GM23338 (cell line): ENCODE data around the gene KIFC3. TPM values are rescaled to one million over a fixed set of nuclear protein-coding genes. Genes with fewer than 3 reads are reported as not detected.
"Not testable (repeated sequence)": the region's sequence is repeated elsewhere in the genome, so short reads cannot be mapped to it uniquely, and the experiment has no call there.

ENCODE experiments used
- ATAC-seq: fragments of 200-7000 bp; cut with Tn5 transposase; 3 replicates; pipeline ENCODE4 v1.9.1; 2020
- DNase-seq: peaks from one replicate; pipeline ENCODE4 v3.0.0-alpha.2; 2015; ENCODE audit warnings: low spot score
- H2AFZ ChIP-seq: fragments of 200-600 bp; sonication (generic); 2 replicates; pipeline ENCODE4 v1.8.0; 2016; ENCODE audit warnings: antibody characterized with exemption, mild to moderate bottlenecking, moderate library complexity
- H3F3A ChIP-seq: fragments of 200-600 bp; sonication (generic); replicated peaks from 2 replicates; pipeline ENCODE4 v1.8.0; 2017; ENCODE audit warnings: antibody characterized with exemption, mixed run types, low read depth
- H3K27ac ChIP-seq: fragments of 200-600 bp; sonication (generic); 2 replicates; pipeline ENCODE4 v1.6.1; 2016; ENCODE audit warnings: low read depth
- H3K27me3 ChIP-seq: fragments of 200-600 bp; sonication (generic); 2 replicates; pipeline ENCODE4 v1.8.0; 2016; ENCODE audit warnings: mild to moderate bottlenecking, mixed run types, moderate library complexity; ENCODE audit not compliant: insufficient read depth
- H3K36me3 ChIP-seq: fragments of 200-600 bp; sonication (generic); 2 replicates; pipeline ENCODE4 v1.8.0; 2016; ENCODE audit warnings: mild to moderate bottlenecking; ENCODE audit not compliant: insufficient read depth
- H3K4me1 ChIP-seq: fragments of 200-600 bp; sonication (generic); 2 replicates; pipeline ENCODE4 v1.8.0; 2016; ENCODE audit warnings: mild to moderate bottlenecking, moderate library complexity; ENCODE audit not compliant: insufficient read depth
- H3K4me2 ChIP-seq: fragments of 200-600 bp; sonication (generic); 2 replicates; pipeline ENCODE4 v1.7.1; 2017; ENCODE audit warnings: mixed run types
- H3K4me3 ChIP-seq: fragments of 200-600 bp; sonication (generic); 2 replicates; pipeline ENCODE4 v1.6.1; 2016; ENCODE audit warnings: mixed run types
- H3K79me2 ChIP-seq: fragments of 200-600 bp; sonication (generic); replicated peaks from 2 replicates; pipeline ENCODE4 v1.8.0; 2017; ENCODE audit warnings: mild to moderate bottlenecking; ENCODE audit not compliant: insufficient read depth
- H3K9me2 ChIP-seq: fragments of 200-600 bp; sonication (generic); 2 replicates; pipeline ENCODE4 v1.8.0; 2017; ENCODE audit not compliant: insufficient read depth
- H4K20me1 ChIP-seq: fragments of 200-600 bp; sonication (generic); replicated peaks from 2 replicates; pipeline ENCODE4 v1.8.0; 2017; ENCODE audit warnings: mild to moderate bottlenecking; ENCODE audit not compliant: insufficient read depth
- H3K27ac Mint-ChIP-seq: 2 replicates; pipeline ENCODE4 v1.8.0; 2020; ENCODE audit warnings: inconsistent platforms, mild to moderate bottlenecking, moderate library complexity, mixed read lengths
- H3K27me3 Mint-ChIP-seq: 3 replicates; pipeline ENCODE4 v1.8.0; 2022; ENCODE audit warnings: low read depth, mild to moderate bottlenecking, moderate library complexity, mixed read lengths, inconsistent platforms; ENCODE audit not compliant: insufficient read depth, poor library complexity
- H3K36me3 Mint-ChIP-seq: 3 replicates; pipeline ENCODE4 v1.8.0; 2021; ENCODE audit warnings: low read depth, mild to moderate bottlenecking, inconsistent platforms, moderate library complexity, mixed read lengths
- H3K4me1 Mint-ChIP-seq: 3 replicates; pipeline ENCODE4 v1.8.0; 2020; ENCODE audit warnings: mild to moderate bottlenecking, inconsistent platforms, mixed read lengths
- H3K4me3 Mint-ChIP-seq: 3 replicates; pipeline ENCODE4 v1.8.0; 2021; ENCODE audit warnings: moderate library complexity, mild to moderate bottlenecking, inconsistent platforms, mixed read lengths
- H3K9me3 Mint-ChIP-seq: 3 replicates; pipeline ENCODE4 v1.8.0; 2020; ENCODE audit warnings: moderate library complexity, mild to moderate bottlenecking, inconsistent platforms, mixed read lengths
- CREB1 ChIP-seq: fragments of 250-450 bp; sonication (Bioruptor Pico); IDR thresholded peaks from 2 replicates; pipeline ENCODE4 v1.5.0; 2020; ENCODE audit warnings: low read depth, mild to moderate bottlenecking, moderate library complexity
- CTCF ChIP-seq, 2 experiments: fragments of 200-600 bp in 1 of 2; sonication (generic) in 1 of 2; conservative IDR thresholded peaks; 2 replicates each; pipeline versions ENCODE4 v1.5.1 to v1.6.1; 2016 to 2017; ENCODE audit warnings: antibody characterized with exemption in 2 of 2, low read depth in 2 of 2, mild to moderate bottlenecking in 2 of 2, moderate library complexity in 1 of 2
- ETS1 ChIP-seq: IDR thresholded peaks from 2 replicates; pipeline ENCODE4 v1.6.1; 2016; ENCODE audit warnings: antibody characterized with exemption
- EZH2phosphoT487 ChIP-seq: fragments of 200-600 bp; sonication (generic); IDR thresholded peaks from one replicate; pipeline ENCODE4 v1.8.1; 2018; ENCODE audit warnings: antibody characterized with exemption; ENCODE audit not compliant: unreplicated experiment
- JUNB ChIP-seq: IDR thresholded peaks from one replicate; pipeline ENCODE4 v1.6.1; 2016; ENCODE audit warnings: antibody characterized with exemption; ENCODE audit not compliant: unreplicated experiment
- NANOG ChIP-seq: IDR thresholded peaks from 2 replicates; pipeline ENCODE4 v1.6.1; 2016; ENCODE audit warnings: antibody characterized with exemption, borderline replicate concordance
- ZNF462 ChIP-seq: fragments of 250-450 bp; sonication (Bioruptor Pico); IDR thresholded peaks from 2 replicates; pipeline ENCODE4 v1.5.0; 2020; ENCODE audit warnings: mild to moderate bottlenecking, moderate library complexity
- polyA plus RNA-seq: library from polyadenylated mRNA; unstranded; fragments of >200 nt; fragmentation: Nextera tagmentation; extraction: Ambion mirVana; gene quantifications from 2 replicates; pipeline ENCODE4 v1.2.1, GENCODE V29; 2016
- total RNA-seq: library from RNA; depleted of rRNA; stranded (reverse); fragments of >200 nt; shearing (Covaris generic); gene quantifications from 2 replicates; pipeline ENCODE4 v1.2.3, GENCODE V29; 2014

Gene KIFC3
- total and polyA plus RNA-seq, 2 experiments from 2014 or later = 4.4 to 12.5 TPM

- not testable (repeated sequence) for H4K20me1 ChIP-seq, H3K27me3 ChIP-seq, H3K36me3 Mint-ChIP-seq, ATAC-seq, DNase-seq, H3K4me2 ChIP-seq, H2AFZ ChIP-seq, H3K27ac Mint-ChIP-seq, H3K4me3 Mint-ChIP-seq, H3K9me3 Mint-ChIP-seq, H3F3A ChIP-seq, H3K4me3 ChIP-seq, H3K36me3 ChIP-seq, H3K27ac ChIP-seq, H3K79me2 ChIP-seq, H3K9me2 ChIP-seq
- peaks cover 16% of the 10 kb centered on the region for H3K27me3 Mint-ChIP-seq
- H3K4me1 ChIP-seq = peaks cover 18% of the 10 kb centered on the region
- H3K4me1 Mint-ChIP-seq = peaks cover 25% of the 10 kb centered on the region
Measured at GRCh38 chr16:57779836-57780235, 22.5 kb downstream of the KIFC3 start.

DNA sequence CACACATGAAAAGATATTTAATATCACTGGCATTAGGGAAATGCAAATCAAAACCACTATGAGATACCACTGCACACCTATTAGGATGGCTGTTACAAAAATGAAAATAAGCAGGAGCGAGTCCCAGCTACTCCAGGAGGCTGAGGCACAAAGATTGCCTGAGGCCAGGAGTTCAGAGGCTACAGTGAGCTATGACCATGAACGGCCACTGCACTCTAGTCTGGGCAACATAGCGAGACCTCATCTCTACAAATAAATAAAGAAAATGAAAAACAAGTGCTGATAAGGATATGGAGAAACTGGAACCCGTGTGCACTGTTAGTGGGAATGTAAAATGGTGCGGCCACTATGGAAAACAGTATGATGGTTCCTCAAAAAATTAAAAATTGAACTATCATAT, 23.6 kb downstream of the KIFC3 start:
- H3K9me3 Mint-ChIP-seq = no peaks in the 10 kb centered on the region
- H3K4me1 Mint-ChIP-seq = peaks cover 34% of the 10 kb centered on the region
- no peaks in the 10 kb centered on the region for H3K27me3 ChIP-seq
- H4K20me1 ChIP-seq = no peaks in the 10 kb centered on the region; the same call in 1 of the 2 replicates
- no peak overlapping the region for H2AFZ ChIP-seq
- TF ChIP-seq ETS1 (no peak), CREB1 (CRISPR knock-in tag) (no peak), EZH2phosphoT487 (no peak), NANOG (no peak), JUNB (no peak)
- H3K36me3 Mint-ChIP-seq = no peaks in the 10 kb centered on the region
- no peak overlapping the region for H3K4me2 ChIP-seq
- ATAC-seq (no peak), DNase-seq (no peak)
- H3K4me1 ChIP-seq = peaks cover 21% of the 10 kb centered on the region
- H3K36me3 ChIP-seq = no peaks in the 10 kb centered on the region
- H3K9me2 ChIP-seq = no peaks in the 10 kb centered on the region
- no peak overlapping the region for H3K27ac Mint-ChIP-seq
- H3K79me2 ChIP-seq = no peaks in the 10 kb centered on the region
- H3K4me3 Mint-ChIP-seq = no peak overlapping the region
- H3K27ac ChIP-seq = no peak overlapping the region
- no peak overlapping the region for H3K4me3 ChIP-seq
- H3F3A ChIP-seq = peaks cover 7% of the 10 kb centered on the region
- peaks cover 20% of the 10 kb centered on the region for H3K27me3 Mint-ChIP-seq

- no peaks in the 10 kb centered on the region for H3K27me3 ChIP-seq
- no peaks in the 10 kb centered on the region for H3K9me2 ChIP-seq
- H3K4me3 Mint-ChIP-seq = peak overlapping the region; percentile 40
- ATAC-seq = peak; percentile 95
- H3K9me3 Mint-ChIP-seq = no peaks in the 10 kb centered on the region
- H3K4me1 ChIP-seq = peaks cover 17% of the 10 kb centered on the region
- no peak overlapping the region for H3K27ac Mint-ChIP-seq
- peak overlapping the region; percentile 69 for H3K4me2 ChIP-seq
- peaks cover 31% of the 10 kb centered on the region for H3K4me1 Mint-ChIP-seq
- H3K27ac ChIP-seq = no peak overlapping the region; the same call in 1 of the 2 replicates
- peaks cover 16% of the 10 kb centered on the region for H3K27me3 Mint-ChIP-seq
- H2AFZ ChIP-seq = no peak overlapping the region
- H3K4me3 ChIP-seq = peak overlapping the region; percentile 36
- peak; percentile 97 for DNase-seq
- no peaks in the 10 kb centered on the region; the same call in 1 of the 2 replicates for H4K20me1 ChIP-seq
- no peaks in the 10 kb centered on the region for H3K79me2 ChIP-seq
- H3K36me3 Mint-ChIP-seq = no peaks in the 10 kb centered on the region
- no peaks in the 10 kb centered on the region for H3K36me3 ChIP-seq
- peaks cover 7% of the 10 kb centered on the region for H3F3A ChIP-seq
- TF ChIP-seq CTCF (conservative IDR thresholded peaks at IDR 0.05; ENCODE audit: low read depth in 2 of 2) (peak; percentile 67 to 80), ZNF462 (CRISPR knock-in tag) (peak; percentile 71; the same call in 1 of the 2 replicates)
Measured at GRCh38 chr16:57775661-57776469, 26.4 kb downstream of the KIFC3 start.
